K562 (cell line): ENCODE results near the gene EPB41L1. TPM values are rescaled to one million over a fixed set of nuclear protein-coding genes. Genes with fewer than 3 reads are reported as not detected.

Source experiments
- ATAC-seq: fragments of 200-7000 bp; cut with Tn5 transposase; 3 replicates; pipeline ENCODE4 v1.9.1; 2020; ENCODE audit warnings: moderate library complexity
- BruUV-seq: library from RNA; stranded (reverse); fragments of 400-500 nt; replicated peaks from 2 replicates; lab custom pipeline; 2021; lab: Mats Ljungman, UMichigan
- CTCF ChIA-PET: fragments of 300-600 bp; formaldehyde crosslinking; extraction: SDS; loops from one replicate; lab custom pipeline; 2021; ENCODE audit warnings: low intra/inter-chr PET ratio; lab: Yijun Ruan, JAX
- POLR2A ChIA-PET: fragments of 300-600, 350-650 bp; sonication (Branson Sonifier 250); formaldehyde crosslinking; extraction: SDS; loops from one replicate; lab custom pipeline; 2021; ENCODE audit warnings: antibody characterized with exemption, inconsistent platforms; lab: Yijun Ruan, JAX
- DNase-seq, 4 experiments: peaks; one replicate each; pipeline versions ENCODE4 v3.0.0 to v3.0.0-alpha.2; 2011 to 2018; ENCODE audit warnings: low spot score in 3 of 4, mixed read lengths in 3 of 4; ENCODE audit errors: extremely low read depth in 1 of 4
- FAIRE-seq: peaks from 2 replicates; lab custom pipeline; 2011; peaks lifted over from hg19 to GRCh38; lab: Jason Lieb, UNC
- H2AFZ ChIP-seq: 2 replicates; pipeline ENCODE4 v1.6.0; 2011; ENCODE audit warnings: low read depth, low read length, control low read depth, inconsistent platforms
- H3K27ac ChIP-seq: fragments of 200-600 bp; 3 replicates; pipeline ENCODE4 v1.8.0; 2011; ENCODE audit warnings: low read depth, mild to moderate bottlenecking, control low read depth, inconsistent platforms, low read length, moderate library complexity, mixed read lengths; ENCODE audit errors: extremely low read depth
- H3K27me3 ChIP-seq, 2 experiments: fragments of 300-600 bp in 1 of 2; 2 replicates in 1 of 2; 3 replicates in 1 of 2; pipeline versions ENCODE4 v1.6.0 to v1.8.0; 2011; ENCODE audit warnings: inconsistent platforms in 2 of 2, low read length in 2 of 2, mild to moderate bottlenecking in 1 of 2, mixed read lengths in 1 of 2, moderate library complexity in 1 of 2; ENCODE audit not compliant: control insufficient read depth in 2 of 2, insufficient read depth in 2 of 2
- H3K36me3 ChIP-seq: fragments of 300-600 bp; 3 replicates; pipeline ENCODE4 v1.8.0; 2011; ENCODE audit warnings: mild to moderate bottlenecking, low read length, inconsistent platforms; ENCODE audit not compliant: control insufficient read depth, insufficient read depth
- H3K4me1 ChIP-seq, 2 experiments: fragments of 200-600 bp in 1 of 2; replicated peaks in 1 of 2; 2 replicates in 1 of 2; 3 replicates in 1 of 2; pipeline versions ENCODE4 v1.5.1 to v1.8.0; 2011; ENCODE audit warnings: inconsistent platforms in 2 of 2, low read length in 2 of 2, mild to moderate bottlenecking in 1 of 2, mixed read lengths in 1 of 2, moderate library complexity in 1 of 2; ENCODE audit not compliant: control insufficient read depth in 2 of 2, insufficient read depth in 2 of 2
- H3K4me2 ChIP-seq: 2 replicates; pipeline ENCODE4 v1.6.1; 2011; ENCODE audit warnings: low read length, control low read depth, inconsistent platforms, mixed read lengths; ENCODE audit not compliant: insufficient read depth
- H3K4me3 ChIP-seq: fragments of 200-600 bp; sonication (generic), shearing (Covaris generic); 2 replicates; pipeline ENCODE4 v1.5.1; 2016; ENCODE audit warnings: control low read depth, inconsistent platforms
- H3K79me2 ChIP-seq: fragments of 200-600 bp; 3 replicates; pipeline ENCODE4 v1.8.0; 2011; ENCODE audit warnings: low read length, inconsistent platforms; ENCODE audit not compliant: control insufficient read depth, insufficient read depth
- H3K9ac ChIP-seq, 2 experiments: 2 replicates each; pipeline versions ENCODE4 v1.6.0 to v1.6.1; 2011; ENCODE audit warnings: low read depth in 2 of 2, low read length in 2 of 2, control low read depth in 1 of 2, inconsistent platforms in 1 of 2, mild to moderate bottlenecking in 1 of 2, mixed read lengths in 1 of 2; ENCODE audit not compliant: insufficient read depth in 1 of 2
- H3K9me1 ChIP-seq: one replicate; pipeline ENCODE4 v1.6.0; 2011; ENCODE audit warnings: inconsistent platforms, mild to moderate bottlenecking, low read length, moderate library complexity; ENCODE audit not compliant: control insufficient read depth, insufficient read depth
- H3K9me3 ChIP-seq: replicated peaks from 2 replicates; pipeline ENCODE4 v1.5.1; 2011; ENCODE audit warnings: low read depth, low read length, inconsistent platforms; ENCODE audit not compliant: control insufficient read depth, insufficient read depth
- H4K20me1 ChIP-seq: replicated peaks from 2 replicates; pipeline ENCODE4 v1.6.1; 2011; ENCODE audit warnings: low read length, inconsistent platforms, mixed read lengths; ENCODE audit not compliant: control insufficient read depth, insufficient read depth
- BMI1 ChIP-seq: fragments of 150-350 bp; IDR thresholded peaks from 2 replicates; pipeline ENCODE4 v1.6.1; 2014; ENCODE audit warnings: low read length
- CTCF ChIP-seq, 3 experiments: IDR thresholded peaks in 2 of 3; conservative IDR thresholded peaks in 1 of 3; 2 replicates each; pipeline ENCODE4 v1.5.1; 2011 to 2012; ENCODE audit warnings: low read length in 3 of 3, mild to moderate bottlenecking in 3 of 3, control low read depth in 2 of 3, improper control_type of control experiment in 1 of 3, inconsistent platforms in 1 of 3, low read depth in 1 of 3, mixed read lengths in 1 of 3, moderate library complexity in 1 of 3; ENCODE audit not compliant: insufficient read depth in 2 of 3
- E2F5 ChIP-seq: sonication (generic); formaldehyde crosslinking; IDR thresholded peaks from 2 replicates; pipeline ENCODE4 v1.8.0; 2022; ENCODE audit warnings: mild to moderate bottlenecking, missing genetic modification reagents
- HES1 ChIP-seq: fragments of 450-650 bp; IDR thresholded peaks from 2 replicates; pipeline ENCODE4 v1.6.1; 2016; ENCODE audit warnings: low read depth, mild to moderate bottlenecking, moderate library complexity
- HMG20A ChIP-seq: fragments of 450-650 bp; formaldehyde crosslinking; conservative IDR thresholded peaks from 2 replicates; pipeline ENCODE4 v1.4.0; 2020; ENCODE audit warnings: mild to moderate bottlenecking, mixed read lengths
- PKNOX1 ChIP-seq: fragments of 450-650 bp; IDR thresholded peaks from 2 replicates; pipeline ENCODE4 v1.6.1; 2016
- PTTG1 ChIP-seq: fragments of 450-650 bp; IDR thresholded peaks from 2 replicates; pipeline ENCODE4 v1.6.1; 2016; ENCODE audit warnings: low read depth, mild to moderate bottlenecking, missing genetic modification characterization, missing compliant biosample characterization
- RBM17 ChIP-seq: fragments of 200-400 bp; formaldehyde crosslinking; IDR thresholded peaks from 2 replicates; pipeline ENCODE4 v1.6.1; 2017; ENCODE audit warnings: low read depth, mild to moderate bottlenecking, low read length, borderline replicate concordance
- SIRT6 ChIP-seq: IDR thresholded peaks from one replicate; pipeline ENCODE4 v1.6.1; 2012; ENCODE audit warnings: low read depth, mild to moderate bottlenecking, control low read depth, inconsistent platforms, low read length, moderate library complexity
- TCF3 ChIP-seq: sonication (generic); formaldehyde crosslinking; IDR thresholded peaks from 2 replicates; pipeline ENCODE4 v1.4.0; 2020; ENCODE audit warnings: mild to moderate bottlenecking, missing genetic modification reagents
- ZFX ChIP-seq: sonication (generic); formaldehyde crosslinking; IDR thresholded peaks from 2 replicates; pipeline ENCODE4 v1.8.0; 2022; ENCODE audit warnings: mild to moderate bottlenecking, missing genetic modification reagents, moderate library complexity
- WGBS: fragments of 100-300 bp; shearing (Covaris generic); methylation state at CpG from one replicate; pipeline ENCODE4 v1.1.6; 2016; ENCODE audit warnings: low coverage, mixed read lengths; ENCODE audit not compliant: insufficient coverage; ENCODE audit errors: missing lambda C conversion rate; 5-methylcytosine and 5-hydroxymethylcytosine counted together
- in situ Hi-C: fragments of 300-500 bp; cut with MboI; formaldehyde crosslinking; loops from 4 replicates; pipeline ENCODE4 v1.15.0; 2018; ENCODE audit warnings: inconsistent platforms, mixed read lengths
- intact Hi-C: fragments of 100-400 bp; cut with micrococcal nuclease; formaldehyde crosslinking; loops from 2 replicates; pipeline ENCODE4 v1.14.2; 2022
- polyA plus RNA-seq, 8 experiments: library from polyadenylated mRNA; depleted of rRNA in 4 of 8; stranded (reverse) in 5 of 8; unstranded in 3 of 8; fragments of >200 nt; fragmentation: Nextera tagmentation in 2 of 8; fragmentation: Illumina TruSeq in 1 of 8; extraction: Ambion mirVana in 2 of 8; extraction: Trizol in 1 of 8; gene quantifications; 2 replicates each; pipeline versions ENCODE4 v1.2.1 to v1.2.3, GENCODE V29; 2011 to 2014; ENCODE audit warnings: inconsistent platforms in 1 of 8, missing spikeins in 1 of 8
- total RNA-seq, 7 experiments: library from RNA; depleted of rRNA in 6 of 7; stranded (reverse); fragments of >200 nt in 6 of 7; fragmentation: Illumina TruSeq in 2 of 7; extraction: Trizol in 2 of 7; gene quantifications; 2 replicates each; pipeline versions ENCODE4 v1.2.1 to v1.2.3, GENCODE V29; 2011 to 2021; ENCODE audit warnings: low replicate concordance in 1 of 7

The EPB41L1 gene
- total and polyA plus RNA-seq, 9 of the 15 experiments (the other 6 are each of a cell fraction or from before 2014, with no cell fraction given) = 0.11 to 4.3 (median 1.3) TPM

GRCh38 chr20:36231331-36231730 lies 76.8 kb downstream of the EPB41L1 start:
- in situ Hi-C loops = no loop called here
- FAIRE-seq = no peak
- CTCF ChIA-PET = no interaction called here

GRCh38 chr20:36234771-36235320 lies 80.3 kb downstream of the EPB41L1 start:
- peaks cover 19% of the 10 kb centered on the region; the same call in 2 of the 3 replicates for H3K36me3 ChIP-seq
- in situ Hi-C loops = no loop called here
- peaks cover 5 to 7% of the 10 kb centered on the region in 2 experiments; a peak in 4 of 5 replicates for H3K4me1 ChIP-seq
- H3K4me3 ChIP-seq = no peak overlapping the region
- H3K9ac ChIP-seq = no peak overlapping the region
- 10% methylated on average over 4 of the region's 4 CpGs for WGBS
- H2AFZ ChIP-seq = peak overlapping the region; percentile 40; the same call in 1 of the 2 replicates
- H3K4me2 ChIP-seq = no peak overlapping the region; the same call in 1 of the 2 replicates
- CTCF ChIA-PET = no interaction called here
- no peaks in the 10 kb centered on the region for H3K9me1 ChIP-seq
- DNase-seq (peak in 2 of 4 experiments; percentile 24 to 55), ATAC-seq (no peak), FAIRE-seq (peak; percentile 51)
- POLR2A ChIA-PET = interaction anchor here (0.6 kb wide), 2 partner anchors 244 to 308 kb away, joined by 3 read pairs; no protein-coding TSS in a partner anchor
- BruUV-seq = no TSS peak
- no peaks in the 10 kb centered on the region for H3K9me3 ChIP-seq
- H3K27me3 ChIP-seq = peaks cover 10 to 20% of the 10 kb centered on the region in 2 experiments; a peak in 4 of 5 replicates
- H3K27ac ChIP-seq = no peak overlapping the region
- intact Hi-C loops = no loop called here
- no peaks in the 10 kb centered on the region for H4K20me1 ChIP-seq
- peaks cover 35% of the 10 kb centered on the region for H3K79me2 ChIP-seq
- TF ChIP-seq HMG20A (CRISPR knock-in tag) (no peak), PKNOX1 (peak; percentile 93), SIRT6 (no peak), TCF3 (CRISPR knock-in tag) (0 out of 2 replicates have a peak, but pooled peaks have one; percentile 16), HES1 (no peak), CTCF (IDR thresholded peaks at IDR 0.05 in 2 of 3, conservative IDR thresholded peaks at IDR 0.05 in 1 of 3; ENCODE audit: insufficient read depth in 2 of 3, low read depth in 1 of 3, low read length in 3 of 3) (no peak), ZFX (CRISPR knock-in tag) (no peak), E2F5 (CRISPR knock-in tag) (no peak), PTTG1 (tag) (no peak)

More at GRCh38 chr20:36231331-36231730, 76.8 kb downstream of the EPB41L1 start:
- H3K9ac ChIP-seq = no peak overlapping the region
- TF ChIP-seq BMI1 (no peak), RBM17 (no peak)
- TF ChIP-seq, all 486 proteins: peak for 0
- H3K36me3 ChIP-seq = no peaks in the 10 kb centered on the region
- no peak overlapping the region for H2AFZ ChIP-seq
- ATAC-seq (no peak), DNase-seq (no peak)
- intact Hi-C loops = no loop called here
- H3K4me3 ChIP-seq = no peak overlapping the region
- H3K27ac ChIP-seq = no peak overlapping the region
- H3K4me1 ChIP-seq = peaks cover 2 to 5% of the 10 kb centered on the region in 2 experiments; a peak in 3 of 5 replicates
- H3K79me2 ChIP-seq = peaks cover 4% of the 10 kb centered on the region
- no peaks in the 10 kb centered on the region for H3K9me3 ChIP-seq
- BruUV-seq = no TSS peak
- H3K27me3 ChIP-seq = peaks cover 13 to 42% of the 10 kb centered on the region in 2 experiments
- no peak overlapping the region for H3K4me2 ChIP-seq
- WGBS = 4% methylated on average over 7 of the region's 7 CpGs
- no peaks in the 10 kb centered on the region for H3K9me1 ChIP-seq
- POLR2A ChIA-PET = interaction anchor here (0.8 kb wide), 2 partner anchors 9 to 12 kb away, joined by 3 to 4 read pairs; no protein-coding TSS in a partner anchor
- H4K20me1 ChIP-seq = no peaks in the 10 kb centered on the region
